ENCODE results near the gene PLEKHD1.

Gene PLEKHD1

DNA sequence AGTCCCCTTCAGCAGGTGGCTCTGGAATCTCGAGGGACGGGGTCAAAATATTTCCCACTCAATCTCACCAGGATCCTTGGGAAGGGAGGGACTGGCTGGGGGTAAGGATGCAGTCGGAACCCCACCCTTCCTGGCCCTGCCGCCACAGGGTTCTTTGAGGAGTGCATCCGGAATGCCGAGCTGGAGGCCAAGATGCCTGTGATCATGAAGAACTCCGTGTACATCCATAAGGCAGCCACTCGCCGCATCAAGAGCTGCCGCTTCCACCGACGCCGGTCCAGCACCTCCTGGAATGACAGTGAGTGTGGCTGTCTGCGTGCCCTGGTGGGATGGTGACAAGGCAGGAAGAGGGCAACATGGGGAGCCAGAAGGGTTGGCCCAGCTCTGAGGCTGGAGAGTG is 43.1 kb downstream of the PLEKHD1 start:
- no peak for DNase-seq (ENCODE audit: low read depth)
- TF ChIP-seq, protein P1, sequence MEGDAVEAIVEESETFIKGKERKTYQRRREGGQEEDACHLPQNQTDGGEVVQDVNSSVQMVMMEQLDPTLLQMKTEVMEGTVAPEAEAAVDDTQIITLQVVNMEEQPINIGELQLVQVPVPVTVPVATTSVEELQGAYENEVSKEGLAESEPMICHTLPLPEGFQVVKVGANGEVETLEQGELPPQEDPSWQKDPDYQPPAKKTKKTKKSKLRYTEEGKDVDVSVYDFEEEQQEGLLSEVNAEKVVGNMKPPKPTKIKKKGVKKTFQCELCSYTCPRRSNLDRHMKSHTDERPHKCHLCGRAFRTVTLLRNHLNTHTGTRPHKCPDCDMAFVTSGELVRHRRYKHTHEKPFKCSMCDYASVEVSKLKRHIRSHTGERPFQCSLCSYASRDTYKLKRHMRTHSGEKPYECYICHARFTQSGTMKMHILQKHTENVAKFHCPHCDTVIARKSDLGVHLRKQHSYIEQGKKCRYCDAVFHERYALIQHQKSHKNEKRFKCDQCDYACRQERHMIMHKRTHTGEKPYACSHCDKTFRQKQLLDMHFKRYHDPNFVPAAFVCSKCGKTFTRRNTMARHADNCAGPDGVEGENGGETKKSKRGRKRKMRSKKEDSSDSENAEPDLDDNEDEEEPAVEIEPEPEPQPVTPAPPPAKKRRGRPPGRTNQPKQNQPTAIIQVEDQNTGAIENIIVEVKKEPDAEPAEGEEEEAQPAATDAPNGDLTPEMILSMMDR (IDR thresholded peaks at IDR 0.05; ENCODE audit: control insufficient read depth, insufficient read depth, low read depth, low read length, missing control alignments) = no peak
- no peak overlapping the region for H3K4me3 ChIP-seq (ENCODE audit: control insufficient read depth, low read depth, low read length)

DNA sequence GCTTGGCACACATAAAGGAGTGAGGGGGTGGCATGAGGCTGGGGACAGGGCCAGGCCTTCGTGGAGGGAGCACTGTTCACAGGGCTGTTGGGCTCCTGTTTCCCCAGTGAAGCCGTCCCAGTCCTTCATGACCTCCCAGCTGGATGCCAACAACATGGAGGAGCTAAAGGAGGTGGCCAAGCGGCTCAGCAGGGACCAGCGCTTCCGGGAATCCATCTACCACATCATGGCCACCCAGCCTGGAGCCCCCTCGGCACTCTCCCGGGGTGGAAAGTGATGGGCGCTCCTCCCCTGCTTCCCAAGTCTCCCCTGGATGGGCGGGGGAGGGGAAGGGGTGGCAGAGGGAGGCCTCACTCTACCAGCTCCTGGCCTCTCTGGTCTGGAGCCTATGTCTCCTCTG is 43.6 kb downstream of the PLEKHD1 start:
- H3K4me3 ChIP-seq (ENCODE audit: control insufficient read depth, low read depth, low read length) = no peak overlapping the region
- TF ChIP-seq, protein P1 (IDR thresholded peaks at IDR 0.05; ENCODE audit: control insufficient read depth, insufficient read depth, low read depth, low read length, missing control alignments) = no peak

DNA sequence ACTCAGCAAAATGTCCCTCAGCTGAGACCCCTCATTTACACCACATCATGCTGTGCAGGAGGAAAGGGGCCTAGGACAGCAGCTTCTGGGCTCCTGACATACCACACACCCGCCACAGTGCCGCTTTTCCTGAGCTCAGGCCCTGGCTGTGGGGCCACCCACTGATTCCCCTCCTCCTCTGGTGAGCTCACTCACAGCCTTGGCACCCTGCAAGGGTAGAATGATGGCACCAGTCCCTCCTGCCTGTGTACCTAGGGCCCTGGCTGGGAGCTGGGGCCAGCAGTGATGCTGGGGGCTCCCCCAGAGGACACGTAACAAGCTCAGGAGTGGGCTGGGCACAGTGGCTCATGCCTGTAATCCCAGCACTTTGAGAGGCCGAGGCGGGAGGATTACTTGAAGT is 44.4 kb downstream of the PLEKHD1 start:
- DNase-seq (ENCODE audit: low read depth) = no peak
- TF ChIP-seq, protein P1 (IDR thresholded peaks at IDR 0.05; ENCODE audit: control insufficient read depth, insufficient read depth, low read depth, low read length, missing control alignments) = no peak
- H3K4me3 ChIP-seq (ENCODE audit: control insufficient read depth, low read depth, low read length) = no peak overlapping the region

More for the DNA sequence above, 43.6 kb downstream of the PLEKHD1 start:
- no peak for DNase-seq (ENCODE audit: low read depth)

DNA sequence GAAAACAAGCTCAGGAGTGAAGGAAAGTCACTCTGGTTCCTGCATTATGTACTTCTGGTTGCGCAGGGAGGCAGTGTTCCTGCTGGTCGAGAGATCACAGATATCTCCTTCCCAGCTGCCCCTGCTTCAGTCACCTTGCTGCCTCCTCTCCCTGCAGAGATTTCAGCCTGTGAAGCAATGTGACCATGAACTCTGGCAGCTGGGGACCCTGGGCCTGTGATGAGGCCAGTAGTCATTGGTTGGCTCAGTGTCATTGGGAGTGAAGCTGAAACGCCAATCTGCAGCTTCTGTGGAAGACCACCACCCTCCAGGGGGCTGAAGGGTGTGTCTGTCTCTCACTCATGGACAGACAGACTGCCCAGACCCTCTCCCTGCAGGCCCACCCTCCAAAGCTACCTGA is 45.0 kb downstream of the PLEKHD1 start:
- TF ChIP-seq, protein P1 (IDR thresholded peaks at IDR 0.05; ENCODE audit: control insufficient read depth, insufficient read depth, low read depth, low read length, missing control alignments) = no peak
- no peak overlapping the region for H3K4me3 ChIP-seq (ENCODE audit: control insufficient read depth, low read depth, low read length)
- DNase-seq (ENCODE audit: low read depth) = no peak

DNA sequence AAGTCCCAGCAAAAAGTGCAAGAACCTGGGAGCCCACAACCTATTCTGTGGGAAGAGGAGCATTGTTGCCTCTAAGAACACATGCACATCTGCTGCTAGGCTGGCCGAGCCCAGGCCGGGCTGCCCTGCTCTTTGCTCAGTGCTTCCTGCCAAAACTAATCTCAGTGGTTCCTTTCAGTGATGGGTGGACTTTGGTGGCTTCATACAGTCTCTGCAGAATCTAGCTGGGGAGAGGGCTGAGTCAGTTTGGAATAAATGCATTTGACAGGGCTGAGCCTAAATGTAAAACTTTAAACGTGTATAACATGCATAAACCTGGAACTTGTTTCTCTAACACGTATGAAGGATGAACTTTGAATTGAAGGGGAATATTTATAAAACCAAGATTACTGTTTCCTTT is 45.6 kb downstream of the PLEKHD1 start:
- TF ChIP-seq, protein P1 (IDR thresholded peaks at IDR 0.05; ENCODE audit: control insufficient read depth, insufficient read depth, low read depth, low read length, missing control alignments) = no peak
- DNase-seq (ENCODE audit: low read depth) = no peak
- no peak overlapping the region for H3K4me3 ChIP-seq (ENCODE audit: control insufficient read depth, low read depth, low read length)

DNA sequence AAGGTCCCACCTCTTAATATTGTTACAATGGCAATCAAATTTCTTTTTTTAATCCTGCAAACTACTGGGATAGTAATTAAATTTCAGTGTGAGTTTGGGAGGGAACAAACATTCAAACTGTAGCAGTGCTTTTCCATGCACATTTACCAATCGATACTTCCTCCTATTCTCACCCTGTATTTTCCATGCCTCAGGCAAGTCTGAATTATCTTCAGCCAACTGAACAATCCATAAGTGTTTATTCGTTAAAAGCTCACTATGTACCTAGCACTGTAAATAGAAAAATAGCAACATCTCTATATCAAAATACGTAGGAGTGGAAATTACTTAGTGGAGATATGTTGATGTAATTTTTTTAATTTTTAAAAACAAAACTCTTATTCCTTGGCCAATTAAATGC is 46.6 kb downstream of the PLEKHD1 start:
- TF ChIP-seq, protein P1 (IDR thresholded peaks at IDR 0.05; ENCODE audit: control insufficient read depth, insufficient read depth, low read depth, low read length, missing control alignments) = no peak
- no peak overlapping the region for H3K4me3 ChIP-seq (ENCODE audit: control insufficient read depth, low read depth, low read length)
- DNase-seq (ENCODE audit: low read depth) = no peak

Measured in AG09309 (cell line).